ENCODE data around the gene SCUBE1.

SCUBE1 gene

GRCh38 chr22:43308060-43308830 is 34.9 kb downstream of the SCUBE1 start:
- no peak for TF ChIP-seq CTCF (IDR thresholded peaks at IDR 0.05)
- no peak overlapping the region for H3K4me3 Mint-ChIP-seq
- no peaks in the 10 kb centered on the region for H3K9me3 Mint-ChIP-seq
- H3K27me3 Mint-ChIP-seq (ENCODE audit: low read depth, poor library complexity) = peaks cover 18% of the 10 kb centered on the region
- H3K36me3 Mint-ChIP-seq (ENCODE audit: low read depth) = peaks cover 15% of the 10 kb centered on the region
- H3K27ac Mint-ChIP-seq = no peak overlapping the region
- H3K4me1 Mint-ChIP-seq = peaks cover 79% of the 10 kb centered on the region
- no peak for DNase-seq

- no peak for TF ChIP-seq CTCF (IDR thresholded peaks at IDR 0.05)
- no peak overlapping the region for H3K27ac Mint-ChIP-seq
- no peak overlapping the region for H3K4me3 Mint-ChIP-seq
- H3K36me3 Mint-ChIP-seq (ENCODE audit: low read depth) = peaks cover 15% of the 10 kb centered on the region
- H3K4me1 Mint-ChIP-seq = peaks cover 89% of the 10 kb centered on the region
- H3K9me3 Mint-ChIP-seq = no peaks in the 10 kb centered on the region
- DNase-seq = no peak
- peaks cover 12% of the 10 kb centered on the region for H3K27me3 Mint-ChIP-seq (ENCODE audit: low read depth, poor library complexity)
Observed at GRCh38 chr22:43305806-43306205, 37.4 kb downstream of the SCUBE1 start.

DNA sequence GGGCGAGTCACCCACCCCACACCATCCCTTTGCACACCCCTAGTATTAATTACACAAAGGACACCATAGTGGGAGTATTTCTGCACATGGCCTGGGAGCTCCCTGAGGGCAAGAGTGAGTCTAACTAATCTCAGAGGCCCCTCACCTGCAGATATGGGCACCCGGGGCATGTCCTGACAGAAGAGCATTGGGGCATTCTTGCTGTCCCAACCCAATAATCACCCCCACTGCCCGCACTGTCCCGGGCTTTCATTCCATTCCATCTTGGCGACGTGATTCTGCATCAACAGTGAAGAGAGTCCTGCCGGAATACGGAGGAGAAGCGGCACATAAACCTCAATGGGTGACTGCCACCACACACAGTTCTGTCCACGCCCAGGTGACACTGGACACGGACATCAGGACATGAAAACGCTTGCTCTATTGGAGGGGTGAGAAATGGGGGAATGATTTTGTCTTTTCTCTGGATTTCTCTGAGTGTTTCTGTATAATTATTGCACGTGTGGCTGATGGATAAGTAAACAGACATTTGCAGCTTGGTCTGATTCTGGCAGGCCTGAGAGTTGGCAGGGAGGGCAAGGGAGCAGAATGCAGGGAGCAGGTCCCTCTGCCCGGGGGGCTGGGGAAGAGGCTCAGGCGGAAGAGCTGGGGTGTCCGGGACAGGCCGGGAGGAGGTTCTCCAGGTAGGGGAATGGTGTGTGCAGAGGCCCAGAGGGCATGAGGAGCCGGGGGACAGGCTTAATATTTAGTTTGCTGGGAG is 38.2 kb downstream of the SCUBE1 start:
- H3K36me3 Mint-ChIP-seq (ENCODE audit: low read depth) = peaks cover 17% of the 10 kb centered on the region
- H3K4me1 Mint-ChIP-seq = peaks cover 91% of the 10 kb centered on the region
- H3K27me3 Mint-ChIP-seq (ENCODE audit: low read depth, poor library complexity) = peaks cover 8% of the 10 kb centered on the region
- no peak overlapping the region for H3K4me3 Mint-ChIP-seq
- no peak for DNase-seq
- H3K27ac Mint-ChIP-seq = no peak overlapping the region
- TF ChIP-seq CTCF (IDR thresholded peaks at IDR 0.05) = no peak
- no peaks in the 10 kb centered on the region for H3K9me3 Mint-ChIP-seq

DNA sequence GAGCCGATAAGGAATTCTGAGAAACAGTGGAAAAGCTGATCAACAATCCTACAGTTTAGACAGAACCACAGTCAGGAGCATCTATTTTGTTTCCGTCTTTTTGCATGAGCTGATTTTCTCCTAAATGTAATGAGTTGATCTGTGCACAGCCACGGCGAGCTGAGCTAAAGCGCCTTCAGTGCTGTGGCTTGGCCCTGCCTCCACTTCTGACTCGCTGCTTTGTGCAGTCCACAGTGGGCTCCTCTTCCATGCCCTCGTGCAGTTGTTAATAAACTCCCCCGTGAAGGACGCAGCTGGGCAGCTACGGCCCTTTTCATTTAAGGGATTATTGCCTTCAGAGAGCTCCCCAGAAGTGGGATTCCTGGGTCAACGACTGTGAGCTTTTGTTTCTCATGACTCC is 39.4 kb downstream of the SCUBE1 start:
- peak overlapping the region; percentile 69 for H3K27ac Mint-ChIP-seq
- H3K9me3 Mint-ChIP-seq = peaks cover 4% of the 10 kb centered on the region
- no peak overlapping the region for H3K4me3 Mint-ChIP-seq
- H3K4me1 Mint-ChIP-seq = peaks cover 87% of the 10 kb centered on the region
- TF ChIP-seq CTCF (IDR thresholded peaks at IDR 0.05) = no peak
- no peak for DNase-seq
- peaks cover 8% of the 10 kb centered on the region for H3K27me3 Mint-ChIP-seq (ENCODE audit: low read depth, poor library complexity)
- H3K36me3 Mint-ChIP-seq (ENCODE audit: low read depth) = peaks cover 23% of the 10 kb centered on the region

- H3K27me3 Mint-ChIP-seq (ENCODE audit: low read depth, poor library complexity) = peaks cover 8% of the 10 kb centered on the region
- peak overlapping the region; percentile 86 for H3K27ac Mint-ChIP-seq
- H3K9me3 Mint-ChIP-seq = peaks cover 4% of the 10 kb centered on the region
- H3K4me3 Mint-ChIP-seq = no peak overlapping the region
- peaks cover 23% of the 10 kb centered on the region for H3K36me3 Mint-ChIP-seq (ENCODE audit: low read depth)
- no peak for TF ChIP-seq CTCF (IDR thresholded peaks at IDR 0.05)
- H3K4me1 Mint-ChIP-seq = peaks cover 86% of the 10 kb centered on the region
- DNase-seq = no peak
Observed at GRCh38 chr22:43303166-43303565, 40.0 kb downstream of the SCUBE1 start.

Measured in nephron progenitor cell (in vitro differentiated cells).